Spleen (tissue), 11 donors: Measurements from ENCODE around the gene LRRC66. TPM values are rescaled to one million over a fixed set of nuclear protein-coding genes. Genes with fewer than 3 reads are reported as not detected.

Experiments
- polyA plus RNA-seq, 3 donors: library from polyadenylated mRNA; stranded (reverse); fragments of 200-250 nt; gene quantifications; one replicate each; pipeline ENCODE4 v1.2.1, GENCODE V29; 2013
- small RNA-seq, 4 donors: library from RNA; depleted of rRNA; stranded (forward); fragments of <200 nt; gene quantifications; one replicate each; pipeline ENCODE3, GENCODE V24; 2016
- total RNA-seq, 7 donors: library from RNA; depleted of rRNA in 3 of 7; stranded (reverse); fragments of >200 nt in 3 of 7; fragmentation: NEBNext Ultra II Directional in 4 of 7; extraction: Animal tissue kit (Norgen Biotek cat#: 25700) in 4 of 7; gene quantifications; one replicate each; pipeline versions ENCODE4 v1.1.0 to v1.2.1, GENCODE V29; 2016 to 2021
- donor health status: healthy with polysubstance abuse.
- donor health status: DM: no; HTN: no; CAD: no; lungs with moderate emphysema.
- donor health status: DM: no; HTN: no; CAD: no.
- donor health status: Bipolar disorder and iron deficiency.
- donor health status: healthy.
- donor health status: DM: no; HTN: no; CAD: no.
- donor health status: DM: yes; HTN: yes; CAD: no.

Gene LRRC66
- total and polyA plus RNA-seq, 10 donors = 0.09 to 0.56 (median 0.17) TPM; not detected in 1

Small RNAs within 50 kb of the gene (small RNA-seq; reads per million reads assigned to genes)
- gene AC104784.1 = 0 reads per million in 4 donors

Other genes with a start within 250 kb of the LRRC66 start
- gene DCUN1D4, start 177.2 kb downstream of the LRRC66 start, total RNA-seq = 10 to 100 TPM; 30.8 to 59.8 (median 44.8) TPM
- gene DCUN1D4, start 177.2 kb downstream of the LRRC66 start, polyA plus RNA-seq = 10 to 100 TPM; 10.8 to 15.8 (median 12.9) TPM
- 10 to 100 TPM; 13.5 to 21.2 (median 15.7) TPM for gene SGCB, start 17.9 kb upstream of the LRRC66 start, total RNA-seq
- gene SGCB, start 17.9 kb upstream of the LRRC66 start, polyA plus RNA-seq = 1 to 10 TPM; 2.3 to 4.3 (median 3.6) TPM
- 1 to 10 TPM in 4 of 7 donors, under 1 TPM in 3; 0.32 to 3.3 (median 1.1) TPM for gene SPATA18, start 30.9 kb upstream of the LRRC66 start, total RNA-seq
- gene SPATA18, start 30.9 kb upstream of the LRRC66 start, polyA plus RNA-seq = under 1 TPM; 0.18 to 0.67 (median 0.42) TPM